Measurements from ENCODE around the gene RASEF.

DNA sequence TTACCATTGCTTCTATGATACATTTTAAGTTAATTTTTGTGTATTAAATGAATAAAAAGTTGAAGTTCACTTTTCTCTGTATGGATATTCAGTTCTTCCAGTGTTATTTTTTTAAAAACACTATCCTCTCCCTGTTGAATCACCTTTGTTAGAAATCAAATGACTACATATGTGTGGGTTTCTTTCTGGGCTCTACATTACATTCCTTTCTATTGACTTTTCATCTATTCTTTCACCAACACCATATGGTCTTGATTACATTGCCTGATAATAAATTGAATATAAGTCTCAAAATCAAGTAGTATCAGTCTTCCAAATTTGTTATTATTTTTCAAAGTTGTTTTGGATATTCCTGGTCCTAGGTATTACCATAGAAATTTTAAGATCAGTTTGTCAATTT, 7.3 kb upstream of the RASEF start:
- no peak for TF ChIP-seq POLR2A (IDR thresholded peaks at IDR 0.05)
- TF ChIP-seq, protein P1, sequence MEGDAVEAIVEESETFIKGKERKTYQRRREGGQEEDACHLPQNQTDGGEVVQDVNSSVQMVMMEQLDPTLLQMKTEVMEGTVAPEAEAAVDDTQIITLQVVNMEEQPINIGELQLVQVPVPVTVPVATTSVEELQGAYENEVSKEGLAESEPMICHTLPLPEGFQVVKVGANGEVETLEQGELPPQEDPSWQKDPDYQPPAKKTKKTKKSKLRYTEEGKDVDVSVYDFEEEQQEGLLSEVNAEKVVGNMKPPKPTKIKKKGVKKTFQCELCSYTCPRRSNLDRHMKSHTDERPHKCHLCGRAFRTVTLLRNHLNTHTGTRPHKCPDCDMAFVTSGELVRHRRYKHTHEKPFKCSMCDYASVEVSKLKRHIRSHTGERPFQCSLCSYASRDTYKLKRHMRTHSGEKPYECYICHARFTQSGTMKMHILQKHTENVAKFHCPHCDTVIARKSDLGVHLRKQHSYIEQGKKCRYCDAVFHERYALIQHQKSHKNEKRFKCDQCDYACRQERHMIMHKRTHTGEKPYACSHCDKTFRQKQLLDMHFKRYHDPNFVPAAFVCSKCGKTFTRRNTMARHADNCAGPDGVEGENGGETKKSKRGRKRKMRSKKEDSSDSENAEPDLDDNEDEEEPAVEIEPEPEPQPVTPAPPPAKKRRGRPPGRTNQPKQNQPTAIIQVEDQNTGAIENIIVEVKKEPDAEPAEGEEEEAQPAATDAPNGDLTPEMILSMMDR (IDR thresholded peaks at IDR 0.05), result no peak

Measured in uterus (tissue), 2 donors.